SU-DHL-6 (cell line): Measurements from ENCODE around the gene MBP.

Experiments used
- H2AFZ ChIP-seq: fragments of 200-600 bp; sonication (generic); 2 replicates; pipeline ENCODE4 v1.6.1; 2014; ENCODE audit warnings: low read depth, mild to moderate bottlenecking, moderate library complexity, mixed read lengths, antibody characterized with exemption, low read length; ENCODE audit not compliant: severe bottlenecking
- H3F3A ChIP-seq: fragments of 200-600 bp; shearing (Covaris generic); 2 replicates; pipeline ENCODE4 v1.6.0; 2016; ENCODE audit warnings: antibody characterized with exemption, mild to moderate bottlenecking; ENCODE audit not compliant: insufficient read depth
- H3K27ac ChIP-seq: fragments of 200-600 bp; sonication (generic); 2 replicates; pipeline ENCODE4 v1.5.1; 2016; ENCODE audit warnings: low read depth, mild to moderate bottlenecking, low read length, moderate library complexity, mixed read lengths
- H3K27me3 ChIP-seq: fragments of 200-600 bp; sonication (generic), shearing (Covaris generic); 2 replicates; pipeline ENCODE4 v1.6.0; 2014; ENCODE audit warnings: mild to moderate bottlenecking, low read length
- H3K36me3 ChIP-seq: fragments of 200-600 bp; sonication (generic); 2 replicates; pipeline ENCODE4 v1.6.1; 2014; ENCODE audit warnings: mild to moderate bottlenecking, low read length, mixed read lengths
- H3K4me2 ChIP-seq: fragments of 300-600, 200-600 bp; shearing (Covaris generic), sonication (generic); 2 replicates; pipeline ENCODE4 v1.6.0; 2014; ENCODE audit warnings: low read length, low read depth, mild to moderate bottlenecking; ENCODE audit not compliant: poor library complexity, severe bottlenecking
- H3K4me3 ChIP-seq: fragments of 200-600 bp; sonication (generic); 2 replicates; pipeline ENCODE4 v1.5.1; 2014; ENCODE audit warnings: antibody characterized with exemption, low read length, mild to moderate bottlenecking, mixed read lengths; ENCODE audit not compliant: insufficient read depth, poor library complexity, severe bottlenecking
- H3K79me2 ChIP-seq: fragments of 200-600 bp; sonication (generic); 2 replicates; pipeline ENCODE4 v1.6.1; 2014; ENCODE audit warnings: mild to moderate bottlenecking, low read length, moderate library complexity; ENCODE audit not compliant: insufficient read depth
- H3K9ac ChIP-seq: fragments of 200-600 bp; sonication (generic); 2 replicates; pipeline ENCODE4 v1.7.0; 2014; ENCODE audit warnings: mild to moderate bottlenecking, low read length
- H3K9me2 ChIP-seq: fragments of 200-600 bp; sonication (generic); replicated peaks from 2 replicates; pipeline ENCODE4 v1.6.1; 2014; ENCODE audit warnings: low read length; ENCODE audit not compliant: insufficient read depth
- H3K9me3 ChIP-seq: fragments of 200-600 bp; sonication (generic); 2 replicates; pipeline ENCODE4 v1.6.1; 2014; ENCODE audit warnings: low read length, mixed read lengths; ENCODE audit not compliant: insufficient read depth
- H4K20me1 ChIP-seq: fragments of 200-600 bp; sonication (generic); 2 replicates; pipeline ENCODE4 v1.6.1; 2014; ENCODE audit warnings: low read depth, mild to moderate bottlenecking, antibody characterized with exemption, low read length, moderate library complexity, mixed read lengths
- CTCF ChIP-seq: fragments of 200-600 bp; sonication (generic); IDR thresholded peaks from one replicate; pipeline ENCODE4 v1.5.1; 2017; ENCODE audit warnings: antibody characterized with exemption, mild to moderate bottlenecking, low read length, moderate library complexity; ENCODE audit not compliant: insufficient read depth, poor library complexity, severe bottlenecking
- EZH2phosphoT487 ChIP-seq: fragments of 200-600 bp; sonication (generic), shearing (Covaris generic); conservative IDR thresholded peaks from 2 replicates; pipeline ENCODE4 v1.6.1; 2018; ENCODE audit warnings: mild to moderate bottlenecking, antibody characterized with exemption, low read length, moderate library complexity, mixed read lengths

Gene MBP

GRCh38 chr18:76999077-76999476 lies 133.5 kb downstream of the MBP start:
- Histone ChIP-seq H3K36me3 (no peaks in the 10 kb centered on the region), H3K4me3 (no peak overlapping the region), H3K9ac (no peak overlapping the region), H3K4me2 (no peak overlapping the region), H4K20me1 (no peaks in the 10 kb centered on the region), H3K79me2 (no peaks in the 10 kb centered on the region), H3K27ac (no peak overlapping the region), H3F3A (peaks cover 13% of the 10 kb centered on the region), H3K9me2 (no peaks in the 10 kb centered on the region), H3K9me3 (no peaks in the 10 kb centered on the region), H2AFZ (no peak overlapping the region), H3K27me3 (no peaks in the 10 kb centered on the region)
- TF ChIP-seq CTCF: no peak
- no peak for TF ChIP-seq EZH2phosphoT487

- Histone ChIP-seq H3K9me2 (no peaks in the 10 kb centered on the region), H3K9ac (no peak overlapping the region), H3K27ac (no peak overlapping the region), H3F3A (peaks cover 8% of the 10 kb centered on the region), H3K9me3 (no peaks in the 10 kb centered on the region), H3K27me3 (no peaks in the 10 kb centered on the region), H4K20me1 (no peaks in the 10 kb centered on the region), H3K79me2 (no peaks in the 10 kb centered on the region), H3K36me3 (no peaks in the 10 kb centered on the region), H3K4me2 (no peak overlapping the region), H3K4me3 (no peak overlapping the region), H2AFZ (no peak overlapping the region)
- TF ChIP-seq EZH2phosphoT487 (no peak), CTCF (no peak)
Measured at GRCh38 chr18:76997951-76998808, 134.4 kb downstream of the MBP start.

DNA sequence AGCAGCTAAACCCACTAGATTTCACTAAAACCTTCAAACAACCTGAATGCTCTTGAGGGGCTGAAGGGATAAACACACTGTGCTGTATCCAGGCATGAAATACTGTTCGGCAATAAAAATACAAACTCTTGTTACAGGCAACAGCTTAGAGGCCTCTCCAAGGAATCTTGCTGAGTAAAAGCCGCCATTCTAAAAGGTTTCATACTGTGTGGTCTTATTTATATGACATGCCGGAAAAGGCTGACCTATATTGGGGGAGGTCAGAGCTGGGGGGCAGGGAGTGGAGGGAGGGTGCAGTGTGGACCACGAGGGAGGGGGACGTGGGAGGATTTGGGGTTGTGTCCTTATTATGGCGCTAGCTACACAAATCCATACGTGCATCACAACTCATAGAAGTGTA lies 136.2 kb downstream of the MBP start:
- H3K9ac ChIP-seq: no peak overlapping the region
- no peak overlapping the region for H3K4me3 ChIP-seq
- no peak overlapping the region for H3K4me2 ChIP-seq
- TF ChIP-seq EZH2phosphoT487 (no peak), CTCF (no peak)
- H3K36me3 ChIP-seq: no peaks in the 10 kb centered on the region
- H3K27me3 ChIP-seq: no peaks in the 10 kb centered on the region
- H3K27ac ChIP-seq: no peak overlapping the region
- H3K9me2 ChIP-seq: no peaks in the 10 kb centered on the region
- no peaks in the 10 kb centered on the region for H3K9me3 ChIP-seq
- no peaks in the 10 kb centered on the region for H4K20me1 ChIP-seq
- no peaks in the 10 kb centered on the region for H3K79me2 ChIP-seq
- no peaks in the 10 kb centered on the region for H3F3A ChIP-seq
- H2AFZ ChIP-seq: no peak overlapping the region
